Calu3 (cell line): ENCODE data around the gene C2CD3. TPM values are rescaled to one million over a fixed set of nuclear protein-coding genes. Genes with fewer than 3 reads are reported as not detected.
A peak's percentile ranks its signal among the peaks of the same experiment; 100 is the strongest.

ENCODE experiments used
- BruUV-seq: library from RNA; stranded (reverse); fragments of 400-500 nt; replicated peaks from 2 replicates; lab custom pipeline; 2021; lab: Mats Ljungman, UMichigan
- CTCF ChIA-PET: fragments of 300-600 bp; sonication (Branson Sonifier 250); formaldehyde crosslinking; loops from one replicate; lab custom pipeline; 2022; ENCODE audit warnings: antibody characterized with exemption; lab: Charles Lee
- DNase-seq: peaks from one replicate; pipeline ENCODE4 v3.0.0; 2022
- H3K27ac Mint-ChIP-seq: one replicate; pipeline ENCODE4 v1.8.0; 2022; ENCODE audit warnings: mixed read lengths; ENCODE audit not compliant: unreplicated experiment
- H3K27me3 Mint-ChIP-seq: one replicate; pipeline ENCODE4 v1.8.0; 2022; ENCODE audit warnings: mixed read lengths; ENCODE audit not compliant: unreplicated experiment
- H3K36me3 Mint-ChIP-seq: one replicate; pipeline ENCODE4 v1.8.0; 2022; ENCODE audit warnings: mild to moderate bottlenecking, moderate library complexity, mixed read lengths; ENCODE audit not compliant: insufficient read depth, unreplicated experiment
- H3K4me1 Mint-ChIP-seq: one replicate; pipeline ENCODE4 v1.8.0; 2022; ENCODE audit warnings: mild to moderate bottlenecking, low read depth, mixed read lengths; ENCODE audit not compliant: unreplicated experiment
- H3K4me3 Mint-ChIP-seq: one replicate; pipeline ENCODE4 v1.8.0; 2022; ENCODE audit warnings: mild to moderate bottlenecking, low read depth, moderate library complexity, mixed read lengths; ENCODE audit not compliant: unreplicated experiment
- H3K9me3 Mint-ChIP-seq: one replicate; pipeline ENCODE4 v1.8.0; 2022; ENCODE audit warnings: low read depth, mixed read lengths; ENCODE audit not compliant: unreplicated experiment
- CTCF ChIP-seq: fragments of 200-600 bp; IDR thresholded peaks from one replicate; pipeline ENCODE4 v1.8.0; 2022; ENCODE audit warnings: antibody characterized with exemption; ENCODE audit not compliant: unreplicated experiment
- intact Hi-C: fragments of 100-400 bp; cut with micrococcal nuclease; formaldehyde crosslinking; loops from one replicate; pipeline ENCODE4 v1.10.0; 2022; ENCODE audit not compliant: unreplicated experiment
- total RNA-seq: library from RNA; stranded (reverse); gene quantifications from 2 replicates; pipeline ENCODE4 v1.2.3, GENCODE V29; 2022

C2CD3 gene
- total RNA-seq, 1 experiment from 2014 or later, result 26.9 TPM

- Mint-ChIP-seq H3K27me3 (no peaks in the 10 kb centered on the region), H3K9me3 (no peaks in the 10 kb centered on the region), H3K4me1 (no peaks in the 10 kb centered on the region), H3K36me3 (peaks cover 4% of the 10 kb centered on the region), H3K27ac (no peak overlapping the region), H3K4me3 (no peak overlapping the region)
- CTCF ChIA-PET, result no interaction called here
- intact Hi-C loops, result no loop called here
- no peak for TF ChIP-seq CTCF
- no peak for DNase-seq
- BruUV-seq, result no TSS peak
These were observed 121.8 kb downstream of the C2CD3 start for GRCh38 chr11:74048993-74049392.

- TF ChIP-seq CTCF, result no peak
- H3K4me1 Mint-ChIP-seq, result no peaks in the 10 kb centered on the region
- BruUV-seq, result no TSS peak
- DNase-seq, result no peak
- no peak overlapping the region for H3K27ac Mint-ChIP-seq
- H3K27me3 Mint-ChIP-seq, result no peaks in the 10 kb centered on the region
- H3K4me3 Mint-ChIP-seq, result no peak overlapping the region
- CTCF ChIA-PET, result no interaction called here
- intact Hi-C loops, result no loop called here
- no peaks in the 10 kb centered on the region for H3K9me3 Mint-ChIP-seq
- H3K36me3 Mint-ChIP-seq, result peaks cover 7% of the 10 kb centered on the region
These were observed 126.3 kb downstream of the C2CD3 start for GRCh38 chr11:74044538-74044937.

GRCh38 chr11:74043450-74043849, 127.4 kb downstream of the C2CD3 start:
- Mint-ChIP-seq H3K4me3 (no peak overlapping the region), H3K27ac (no peak overlapping the region), H3K27me3 (no peaks in the 10 kb centered on the region), H3K4me1 (no peaks in the 10 kb centered on the region), H3K36me3 (peaks cover 7% of the 10 kb centered on the region), H3K9me3 (no peaks in the 10 kb centered on the region)
- DNase-seq, result no peak
- intact Hi-C loops, result no loop called here
- no peak for TF ChIP-seq CTCF
- BruUV-seq, result no TSS peak
- CTCF ChIA-PET, result no interaction called here

GRCh38 chr11:74037309-74037708, 133.5 kb downstream of the C2CD3 start:
- Mint-ChIP-seq H3K27me3 (no peaks in the 10 kb centered on the region), H3K36me3 (peaks cover 7% of the 10 kb centered on the region), H3K4me1 (peaks cover 24% of the 10 kb centered on the region), H3K4me3 (no peak overlapping the region), H3K9me3 (no peaks in the 10 kb centered on the region), H3K27ac (no peak overlapping the region)
- intact Hi-C loops, result no loop called here
- TF ChIP-seq CTCF, result no peak
- CTCF ChIA-PET, result interaction anchor here (0.7 kb wide), 3 partner anchors 10 to 133 kb away, joined by 3 to 4 read pairs (median 3); no protein-coding TSS in a partner anchor
- no TSS peak for BruUV-seq
- peak; percentile 45 for DNase-seq
